ENCODE results near the gene ACSF3. TPM values are rescaled to one million over a fixed set of nuclear protein-coding genes. Genes with fewer than 3 reads are reported as not detected.

Gene ACSF3
- total and polyA plus RNA-seq, 3 donors from 2014 or later: 30.3 to 70.1 (median 61.0) TPM

DNA sequence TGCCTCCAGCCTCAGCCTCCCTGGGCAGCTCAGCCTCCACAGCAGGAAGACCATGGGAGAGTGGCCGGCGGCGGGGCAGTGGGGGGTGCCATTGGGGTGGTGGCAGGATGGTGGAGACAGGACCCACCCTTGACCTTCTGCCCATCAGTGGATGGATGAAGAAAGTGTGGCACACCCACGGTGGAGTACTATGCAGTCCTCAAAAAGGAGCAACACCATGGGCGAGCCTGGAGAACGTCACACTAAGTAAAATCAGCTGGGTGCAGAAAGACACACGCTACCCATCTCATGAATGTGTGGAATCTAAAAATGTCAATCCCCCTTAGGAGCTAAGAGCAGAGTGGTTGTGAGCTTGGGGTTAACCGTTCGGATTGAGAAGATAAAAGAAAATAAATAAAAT, 34.8 kb upstream of the ACSF3 start:
- H3K4me3 ChIP-seq: no peak overlapping the region
- H3K9me3 ChIP-seq: no peaks in the 10 kb centered on the region
- TF ChIP-seq, protein P1, sequence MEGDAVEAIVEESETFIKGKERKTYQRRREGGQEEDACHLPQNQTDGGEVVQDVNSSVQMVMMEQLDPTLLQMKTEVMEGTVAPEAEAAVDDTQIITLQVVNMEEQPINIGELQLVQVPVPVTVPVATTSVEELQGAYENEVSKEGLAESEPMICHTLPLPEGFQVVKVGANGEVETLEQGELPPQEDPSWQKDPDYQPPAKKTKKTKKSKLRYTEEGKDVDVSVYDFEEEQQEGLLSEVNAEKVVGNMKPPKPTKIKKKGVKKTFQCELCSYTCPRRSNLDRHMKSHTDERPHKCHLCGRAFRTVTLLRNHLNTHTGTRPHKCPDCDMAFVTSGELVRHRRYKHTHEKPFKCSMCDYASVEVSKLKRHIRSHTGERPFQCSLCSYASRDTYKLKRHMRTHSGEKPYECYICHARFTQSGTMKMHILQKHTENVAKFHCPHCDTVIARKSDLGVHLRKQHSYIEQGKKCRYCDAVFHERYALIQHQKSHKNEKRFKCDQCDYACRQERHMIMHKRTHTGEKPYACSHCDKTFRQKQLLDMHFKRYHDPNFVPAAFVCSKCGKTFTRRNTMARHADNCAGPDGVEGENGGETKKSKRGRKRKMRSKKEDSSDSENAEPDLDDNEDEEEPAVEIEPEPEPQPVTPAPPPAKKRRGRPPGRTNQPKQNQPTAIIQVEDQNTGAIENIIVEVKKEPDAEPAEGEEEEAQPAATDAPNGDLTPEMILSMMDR (IDR thresholded peaks at IDR 0.05): no peak
- TF ChIP-seq POLR2A (IDR thresholded peaks at IDR 0.05): no peak
- no peak for DNase-seq
- H3K4me1 ChIP-seq: no peaks in the 10 kb centered on the region
- WGBS, 2 donors: 96% methylated on average over 9 of the region's 9 CpGs
- H3K27me3 ChIP-seq: no peaks in the 10 kb centered on the region
- intact Hi-C loops (cut with DNase I; ENCODE audit: low total_unique reads): no loop called here
- H3K36me3 ChIP-seq (ENCODE audit: low read depth, missing control alignments): no peaks in the 10 kb centered on the region
- H3K27ac ChIP-seq: no peak overlapping the region

DNA sequence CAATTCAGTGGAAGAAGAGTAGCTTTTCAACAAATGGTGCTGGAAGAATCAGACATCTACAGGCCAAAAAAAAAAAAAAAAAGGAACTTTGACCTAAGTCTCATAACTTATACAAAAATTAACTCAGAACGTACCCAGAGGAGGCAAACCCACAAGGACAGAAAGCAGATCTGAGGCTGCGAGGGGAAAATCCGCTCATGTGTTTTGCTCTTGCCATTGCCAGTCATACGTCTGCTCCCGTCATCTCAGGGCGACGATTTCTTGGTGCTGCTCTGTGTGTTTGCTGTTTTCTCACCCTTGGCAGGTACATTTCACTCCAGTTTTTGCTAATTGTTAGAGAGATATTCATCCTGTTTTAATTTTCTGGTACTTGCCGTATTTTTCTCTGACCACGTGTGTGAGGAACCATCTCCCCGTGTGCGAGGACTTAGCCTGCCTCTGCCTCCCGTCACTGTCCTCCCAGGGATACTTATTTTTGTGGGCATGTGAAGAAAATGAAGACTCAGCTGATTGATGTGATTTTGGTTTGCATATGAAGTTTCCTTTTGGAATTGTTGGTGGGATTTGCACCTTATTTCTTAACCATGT, 33.4 kb upstream of the ACSF3 start:
- H3K27me3 ChIP-seq: no peaks in the 10 kb centered on the region

DNA sequence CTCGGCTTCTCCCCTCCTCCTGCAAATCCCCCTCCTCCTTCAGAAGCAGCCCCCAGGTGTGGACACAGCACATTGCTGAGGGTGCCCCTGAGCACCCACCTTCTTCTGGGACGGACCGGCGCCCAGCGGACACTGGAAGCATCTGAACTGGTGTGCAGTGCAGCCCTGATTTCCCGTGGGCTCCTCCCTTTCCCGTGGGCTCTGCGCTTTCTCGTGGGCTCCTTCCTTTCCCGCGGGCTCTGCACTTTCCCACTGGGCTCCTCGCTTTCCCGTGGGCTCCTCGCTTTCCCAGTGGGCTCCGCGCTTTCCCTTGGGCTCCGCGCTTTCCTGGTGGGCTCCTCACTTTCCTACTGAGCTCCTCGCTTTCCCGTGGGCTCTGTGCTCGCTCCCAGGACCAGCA, 32.6 kb upstream of the ACSF3 start:
- Histone ChIP-seq H3K4me1 (no peaks in the 10 kb centered on the region), H3K4me3 (no peak overlapping the region), H3K27me3 (no peaks in the 10 kb centered on the region), H3K36me3 (ENCODE audit: low read depth, missing control alignments) (no peaks in the 10 kb centered on the region), H3K27ac (no peak overlapping the region), H3K9me3 (no peaks in the 10 kb centered on the region)
- 76 to 77% methylated on average over 21 of the region's 21 CpGs for WGBS, 2 donors
- no peak for DNase-seq
- TF ChIP-seq, protein P1 (IDR thresholded peaks at IDR 0.05): no peak
- TF ChIP-seq POLR2A (IDR thresholded peaks at IDR 0.05): no peak
- intact Hi-C loops (cut with DNase I; ENCODE audit: low total_unique reads): no loop called here

More for the DNA sequence above, 33.4 kb upstream of the ACSF3 start:
- intact Hi-C loops (cut with DNase I; ENCODE audit: low total_unique reads): no loop called here
- DNase-seq: no peak
- no peaks in the 10 kb centered on the region for H3K9me3 ChIP-seq
- TF ChIP-seq, protein P1 (IDR thresholded peaks at IDR 0.05): no peak
- no peak for TF ChIP-seq POLR2A (IDR thresholded peaks at IDR 0.05)
- 63 to 67% methylated on average over 12 of the region's 12 CpGs for WGBS, 2 donors
- no peaks in the 10 kb centered on the region for H3K36me3 ChIP-seq (ENCODE audit: low read depth, missing control alignments)
- H3K4me1 ChIP-seq: no peaks in the 10 kb centered on the region
- no peak overlapping the region for H3K27ac ChIP-seq
- H3K4me3 ChIP-seq: no peak overlapping the region

DNA sequence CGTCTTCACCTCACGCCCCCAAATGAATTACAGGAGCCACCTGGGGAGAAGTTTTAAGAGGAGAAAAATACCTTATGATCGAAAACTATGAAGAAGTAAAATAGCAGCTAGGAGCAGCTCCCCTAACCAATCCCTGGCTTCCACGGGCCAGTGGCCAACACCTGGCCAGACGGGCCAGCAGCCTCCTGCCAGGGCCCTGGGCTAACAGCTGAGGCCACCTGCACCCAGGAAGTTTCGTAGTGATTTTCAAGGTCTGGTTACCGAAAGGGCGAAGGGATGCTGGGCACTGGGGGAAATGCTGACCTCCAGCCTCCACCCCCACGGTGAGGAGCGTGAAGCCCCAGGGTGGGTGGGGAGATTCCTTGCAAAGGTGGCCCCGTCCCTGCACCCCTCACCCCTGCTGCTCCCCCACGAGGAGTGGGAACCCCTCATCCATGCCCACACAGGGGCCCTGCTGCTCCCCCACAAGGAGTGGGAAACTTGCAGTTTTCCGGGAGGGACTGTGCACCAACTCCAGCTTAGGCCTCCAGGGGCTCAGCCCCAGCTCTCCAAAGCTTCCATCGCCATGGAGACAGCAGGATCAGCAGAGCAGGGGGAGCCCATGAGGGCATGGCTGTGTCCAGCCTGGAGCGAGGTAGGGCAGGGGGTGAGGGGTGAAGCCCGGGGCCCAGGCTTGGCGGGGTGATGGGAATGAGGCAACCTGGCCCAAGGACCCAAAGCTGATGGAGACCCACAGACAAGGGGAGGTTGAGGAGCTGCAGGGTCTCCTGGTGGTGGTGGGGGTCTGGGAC, 31.9 kb upstream of the ACSF3 start:
- 54 to 68% methylated on average over 14 to 17 of the region's 17 CpGs for WGBS, 2 donors
- Histone ChIP-seq H3K36me3 (ENCODE audit: low read depth, missing control alignments) (no peaks in the 10 kb centered on the region), H3K4me3 (no peak overlapping the region), H3K27me3 (no peaks in the 10 kb centered on the region), H3K4me1 (no peaks in the 10 kb centered on the region), H3K27ac (no peak overlapping the region), H3K9me3 (no peaks in the 10 kb centered on the region)
- intact Hi-C loops (cut with DNase I; ENCODE audit: low total_unique reads): no loop called here
- DNase-seq: no peak
- TF ChIP-seq POLR2A (IDR thresholded peaks at IDR 0.05): no peak
- TF ChIP-seq, protein P1 (IDR thresholded peaks at IDR 0.05): no peak

Data from testis (tissue), 3 donors.